HG03175 (cell line): ENCODE data around the gene MAML3.
A peak's percentile ranks its signal among the peaks of the same experiment; 100 is the strongest.

Experiments
- ATAC-seq: cut with Tn5 transposase; IDR thresholded peaks from one replicate; pipeline ENCODE4 v1.9.1; 2021; ENCODE audit warnings: mild to moderate bottlenecking, moderate library complexity; ENCODE audit not compliant: unreplicated experiment

Gene MAML3

DNA sequence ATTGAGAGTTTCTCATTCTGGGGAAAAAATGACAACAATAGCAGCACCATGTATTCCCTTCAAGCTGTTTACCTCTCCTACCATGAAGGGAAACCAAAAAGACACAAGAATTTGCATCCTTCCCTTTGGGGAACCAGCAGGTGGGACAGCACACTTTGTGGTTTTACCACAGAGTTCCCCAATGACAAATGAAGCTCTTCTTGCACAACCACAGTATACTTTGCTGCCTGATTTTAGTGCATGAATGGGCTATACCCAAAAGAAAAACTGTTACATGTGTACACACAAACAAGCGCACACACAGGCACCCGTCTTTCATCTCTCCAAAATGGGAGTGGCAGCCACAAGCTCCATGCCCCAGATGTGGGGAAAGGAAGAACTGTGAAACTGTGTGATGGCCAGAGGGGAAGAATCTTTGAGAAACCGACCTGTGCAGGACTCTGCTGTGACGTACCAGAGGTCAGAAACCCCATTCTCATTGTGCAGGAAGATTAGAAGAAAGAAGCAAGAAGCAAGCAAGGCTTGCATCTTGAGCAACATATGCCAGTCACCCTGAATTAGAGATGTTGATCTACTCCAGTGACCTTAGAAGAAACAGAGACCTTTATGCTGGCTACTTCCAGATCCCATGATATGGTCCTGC lies 2.7 kb upstream of the MAML3 start:
- peak; percentile 36 for ATAC-seq

DNA sequence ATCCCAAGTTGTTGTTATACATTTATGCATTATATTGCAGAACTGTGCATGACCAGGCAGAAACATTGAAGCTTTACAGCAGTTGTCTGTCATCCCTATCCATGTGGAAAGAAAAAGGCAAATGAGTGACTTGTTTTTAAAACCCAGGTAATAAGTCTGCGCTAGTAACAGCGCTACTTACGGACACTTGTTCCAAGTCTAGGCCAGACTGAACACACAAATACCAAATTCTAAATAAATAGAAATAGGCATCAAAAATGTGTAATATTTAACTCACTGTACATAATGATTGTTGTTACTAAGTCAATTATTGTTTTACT lies 548 bp upstream of the MAML3 start:
- ATAC-seq: no peak

DNA sequence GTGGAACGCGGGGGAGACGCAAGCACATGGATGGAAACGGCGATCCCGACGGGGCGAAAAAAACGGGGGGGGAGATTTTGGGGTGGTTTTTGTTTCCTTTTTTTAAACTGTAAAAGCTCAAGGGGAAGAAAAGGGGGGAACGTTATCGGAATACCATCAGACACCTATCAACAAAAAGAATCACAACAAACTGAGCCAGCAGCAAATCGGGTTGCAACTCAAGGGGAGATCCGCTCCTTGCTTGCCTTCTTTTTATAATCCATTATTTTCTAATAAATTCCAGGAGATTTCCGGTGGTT lies 616 bp downstream of the MAML3 start:
- ATAC-seq: no peak

DNA sequence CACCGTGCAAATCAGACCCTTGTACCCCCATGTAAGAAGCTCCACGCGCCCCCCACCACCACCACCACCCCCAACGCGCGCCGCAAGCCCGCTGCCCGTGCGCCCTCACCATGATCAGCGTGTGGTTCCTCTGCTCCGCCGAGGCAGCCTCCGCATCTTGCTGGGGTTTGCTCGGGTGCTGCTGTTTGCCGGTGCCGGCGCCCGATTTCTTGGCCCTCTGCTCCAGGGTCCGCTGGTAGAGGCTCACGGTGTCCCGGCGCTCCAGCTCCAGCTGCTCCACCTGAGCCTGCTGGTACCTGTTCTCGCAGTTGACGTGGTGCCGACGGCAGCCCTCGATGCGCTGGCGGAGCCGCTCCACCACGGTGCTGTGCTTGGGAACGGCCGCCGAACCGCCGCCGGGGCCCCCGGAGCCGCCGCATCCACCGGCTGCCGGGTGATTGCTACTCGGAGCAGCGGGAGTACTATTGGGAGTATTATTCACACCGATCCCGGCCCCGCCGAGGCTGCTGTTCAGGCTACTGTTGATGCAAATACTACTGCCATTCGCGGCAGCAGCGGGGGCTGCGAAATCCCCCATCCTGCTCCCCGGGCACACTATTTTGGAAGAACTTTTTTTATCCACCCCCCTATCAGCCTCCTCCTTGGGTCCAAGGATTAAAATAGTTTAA lies 1.1 kb downstream of the MAML3 start:
- ATAC-seq: no peak

DNA sequence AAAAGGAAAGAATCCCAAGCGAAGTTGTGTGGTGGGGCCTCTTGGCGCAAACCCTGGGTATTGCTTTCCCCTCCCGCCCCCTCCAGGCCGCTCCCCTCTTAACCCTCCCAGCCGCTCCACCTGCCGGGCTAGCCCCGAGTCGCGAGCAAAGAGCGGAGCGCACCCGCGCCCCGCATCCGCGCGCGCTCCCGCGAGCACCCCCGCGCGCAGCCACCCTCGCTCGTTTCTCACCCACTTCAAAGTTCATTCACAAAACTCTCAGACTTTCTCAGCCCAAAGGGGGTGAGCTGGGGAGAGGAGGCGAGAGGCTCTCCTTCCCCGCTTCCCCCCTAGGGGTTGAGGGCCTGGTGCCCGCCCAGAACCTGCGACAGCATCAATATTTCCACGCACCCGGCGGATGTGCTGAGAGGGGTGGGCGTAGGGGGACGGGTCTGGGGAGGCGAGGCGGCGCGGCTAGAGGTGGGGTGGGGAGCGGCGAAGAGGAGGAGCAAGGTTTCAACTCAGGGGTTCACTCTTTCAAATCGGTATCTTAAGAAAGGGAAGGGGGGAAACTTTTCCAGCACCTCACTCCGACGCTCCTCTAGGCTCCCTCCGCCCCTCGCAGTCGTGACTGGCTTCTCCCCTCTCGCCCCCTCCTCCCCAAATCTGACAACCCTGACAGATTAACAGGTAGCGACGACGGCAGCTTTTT lies 1.8 kb downstream of the MAML3 start:
- no peak for ATAC-seq

DNA sequence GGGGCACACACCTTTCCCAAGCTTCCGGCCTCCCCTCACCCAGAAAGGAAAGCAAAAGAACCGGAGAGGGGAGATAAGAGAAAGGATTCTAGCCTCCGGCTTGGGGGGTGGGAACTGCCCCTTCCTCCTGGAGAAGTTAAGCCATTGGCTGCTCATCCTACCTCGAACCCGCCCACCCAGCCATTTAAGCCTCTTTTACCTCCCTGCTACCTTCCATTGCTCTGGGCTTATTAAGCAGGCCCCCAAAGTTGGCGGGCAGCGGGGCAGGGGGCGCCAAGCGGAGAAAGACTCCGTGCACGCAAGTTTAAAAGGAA lies 2.3 kb downstream of the MAML3 start:
- ATAC-seq: no peak

DNA sequence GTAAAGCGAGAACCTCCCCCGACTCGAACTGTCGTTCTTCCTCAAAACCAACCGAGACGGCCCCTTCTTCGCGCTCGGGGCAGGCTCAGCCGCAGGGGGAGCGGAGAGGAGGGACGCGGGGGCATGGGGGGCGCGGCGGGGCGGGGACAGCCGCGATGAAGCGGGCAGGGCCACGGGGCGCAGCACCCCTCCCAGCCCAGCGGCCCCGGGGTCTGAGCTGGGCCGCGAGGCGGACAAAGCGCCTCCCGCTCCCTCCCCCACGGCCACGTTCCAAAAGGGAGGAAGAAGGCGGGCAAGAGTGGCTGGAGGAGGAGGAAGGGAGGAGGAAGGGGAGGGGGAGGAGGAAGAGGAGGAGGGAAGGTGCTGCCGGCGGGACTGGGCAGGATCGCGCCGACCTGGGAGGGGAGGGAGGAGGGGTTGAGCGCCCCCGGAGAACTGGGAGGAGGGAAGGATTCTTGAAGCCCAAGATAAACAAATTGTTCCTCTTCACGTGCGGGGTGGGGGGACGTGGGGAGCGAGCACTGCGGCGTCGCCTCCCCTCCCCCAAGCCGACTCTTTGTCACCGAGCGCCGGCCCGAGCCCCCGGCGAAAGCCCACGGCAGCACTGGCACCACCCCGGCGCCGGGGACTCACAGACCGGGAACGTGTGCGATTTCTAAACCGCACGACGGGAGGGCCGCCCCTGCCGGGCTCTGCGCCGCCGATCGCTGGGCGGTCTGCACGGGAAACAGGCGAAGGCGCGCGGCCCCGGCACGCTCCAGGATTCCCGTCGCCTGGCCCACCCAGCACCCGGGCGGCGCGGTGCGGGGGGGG lies 2.9 kb downstream of the MAML3 start:
- ATAC-seq: peak; percentile 40

DNA sequence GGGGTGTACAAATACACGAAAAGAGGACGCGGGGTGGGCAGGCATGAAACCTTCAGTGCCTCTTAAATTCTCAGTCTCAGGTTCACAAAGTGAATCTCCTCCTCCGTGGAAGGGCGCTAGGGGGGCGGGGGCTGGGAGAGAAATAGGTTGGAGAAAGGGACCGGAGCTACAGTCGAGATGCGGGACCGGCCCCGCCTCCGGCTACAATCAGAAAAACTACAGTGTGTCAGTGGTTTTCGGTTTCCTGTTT lies 3.4 kb downstream of the MAML3 start:
- ATAC-seq: no peak

DNA sequence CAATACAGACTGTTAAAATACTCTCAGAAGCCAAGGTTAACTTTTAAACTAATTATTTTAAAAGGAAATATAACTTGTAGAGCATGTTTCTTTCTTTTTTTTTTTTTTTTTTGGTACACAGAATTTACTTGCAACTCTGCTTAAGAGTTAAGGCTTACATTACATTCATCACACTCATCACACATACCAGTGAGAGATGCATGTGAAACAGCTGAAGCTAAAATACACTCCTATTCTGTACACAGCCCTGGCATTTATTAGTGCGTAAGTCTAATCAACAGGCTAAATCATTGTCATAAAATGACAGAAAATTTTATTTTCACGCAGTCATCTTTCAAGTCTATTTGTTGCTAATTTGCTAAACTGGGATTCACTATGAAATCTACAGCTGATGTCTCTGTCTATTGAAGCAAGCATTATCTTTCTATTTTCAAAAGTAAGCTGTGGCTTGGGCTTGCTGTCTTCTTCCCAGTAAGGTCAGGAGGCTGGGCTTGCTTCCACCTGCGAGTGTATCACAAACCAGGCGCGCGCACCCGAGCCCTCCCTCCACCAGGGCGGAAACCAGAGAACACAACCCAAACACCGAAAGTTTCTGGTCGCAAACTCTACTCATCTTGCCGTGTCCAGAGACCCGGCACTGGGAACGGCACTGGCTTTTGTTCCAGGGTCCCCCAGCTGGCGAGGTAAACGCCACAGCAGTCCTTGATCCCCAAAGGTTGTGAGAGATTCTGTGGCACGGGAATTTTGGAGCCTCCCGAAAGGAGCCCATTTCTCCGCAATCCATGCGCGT lies 3.9 kb downstream of the MAML3 start:
- no peak for ATAC-seq

DNA sequence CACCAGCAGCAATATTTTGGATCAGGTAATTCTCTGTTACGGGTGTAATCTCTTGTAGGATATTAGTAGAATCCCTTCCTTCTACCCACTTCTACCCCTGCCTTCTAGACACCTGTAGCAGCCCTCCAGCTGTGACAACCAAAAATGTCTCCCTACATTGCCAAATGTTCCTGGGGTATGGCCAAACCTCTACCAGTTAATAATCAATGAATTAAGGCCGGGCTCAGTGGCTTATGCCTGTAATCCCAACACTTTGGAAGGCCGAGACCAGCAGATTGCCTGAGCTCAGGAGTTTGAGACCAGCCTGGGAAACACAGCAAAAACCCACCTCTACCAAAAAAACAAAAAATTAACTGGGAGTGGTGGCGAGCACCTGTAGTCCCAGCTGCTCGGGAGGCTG lies 9.9 kb downstream of the MAML3 start:
- no peak for ATAC-seq

DNA sequence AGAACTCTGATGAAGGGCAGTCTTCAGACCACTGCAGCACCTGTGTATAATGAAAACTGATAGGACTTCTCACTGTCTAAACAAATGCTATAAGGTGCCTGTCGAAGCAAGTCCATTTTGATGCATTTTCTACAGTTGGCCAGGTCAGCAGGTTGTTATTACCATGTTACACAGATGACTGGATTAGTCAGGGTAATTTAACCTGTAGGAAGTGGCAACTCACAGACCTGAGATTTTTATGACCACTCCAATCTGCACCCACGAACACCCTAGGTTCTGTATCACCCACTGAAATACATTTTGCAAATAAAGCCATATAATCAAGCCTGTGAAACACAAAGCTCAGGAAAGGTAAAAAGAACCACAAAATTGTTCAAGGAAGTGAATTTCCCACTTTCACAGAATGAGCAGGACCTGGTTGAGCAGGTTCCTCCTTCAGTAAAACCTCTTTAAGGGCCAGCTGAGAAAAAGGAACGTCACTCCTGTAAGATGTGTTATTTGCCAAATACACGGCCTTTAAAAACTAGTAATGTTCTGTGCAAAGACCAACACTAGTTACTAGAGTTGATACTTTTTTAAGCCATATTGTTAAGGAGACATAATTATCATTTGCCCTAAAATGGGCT lies 12.7 kb downstream of the MAML3 start:
- no peak for ATAC-seq

DNA sequence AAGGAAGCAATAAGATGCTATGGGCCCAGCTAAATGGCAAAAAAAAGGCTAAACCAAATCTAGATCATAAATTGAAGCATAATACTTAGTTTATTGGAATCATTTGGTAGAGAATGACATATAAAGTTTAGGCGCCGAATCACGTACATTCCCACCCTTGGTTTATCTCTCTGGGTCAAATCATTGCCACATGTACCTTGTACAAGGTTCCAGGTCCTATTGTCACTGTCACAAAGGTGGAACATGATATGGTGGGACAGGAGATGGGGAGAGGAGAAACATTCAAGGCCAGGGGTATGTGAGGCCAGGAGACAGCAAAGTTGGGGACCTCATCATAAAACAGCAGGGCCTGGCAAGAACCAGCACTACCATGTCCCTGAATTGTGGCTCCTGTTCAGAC lies 13.4 kb downstream of the MAML3 start:
- ATAC-seq: no peak

DNA sequence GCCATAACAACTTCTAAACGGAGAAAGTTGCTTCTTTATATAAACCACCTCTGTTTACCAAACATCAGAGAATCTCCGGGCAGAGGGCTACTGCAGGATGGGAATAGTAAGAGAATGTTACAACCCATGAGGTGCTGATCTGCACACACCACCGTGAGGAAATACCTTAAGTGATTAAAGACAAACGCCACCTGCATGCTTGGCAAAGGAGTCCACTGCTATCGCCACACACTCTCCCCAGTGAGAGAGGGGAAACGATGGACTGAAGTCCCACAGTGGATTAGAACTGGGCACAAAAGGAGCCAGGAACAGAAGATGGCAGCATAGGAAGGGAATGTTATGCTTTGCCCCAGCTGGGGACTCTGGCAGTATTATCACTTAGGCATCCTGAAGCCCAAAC lies 15.6 kb downstream of the MAML3 start:
- no peak for ATAC-seq

DNA sequence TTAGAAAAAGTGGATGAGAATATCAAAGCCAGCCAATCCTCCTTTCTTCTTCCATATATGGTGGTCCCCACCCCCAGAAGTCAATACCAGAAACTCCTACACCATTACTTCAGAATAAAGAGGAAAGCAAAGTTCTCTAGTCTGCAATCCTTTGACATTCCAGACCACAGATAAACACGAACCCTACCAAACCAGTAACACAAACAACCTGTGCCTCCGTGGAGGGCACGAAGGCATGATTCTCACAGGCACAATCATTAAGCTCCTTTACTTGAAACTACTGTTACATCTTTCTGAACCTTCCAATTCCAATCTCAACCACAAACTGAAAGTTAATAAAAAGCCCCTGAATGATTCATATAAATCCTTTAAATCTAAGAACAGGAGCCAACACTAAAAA lies 16.3 kb downstream of the MAML3 start:
- ATAC-seq: no peak

DNA sequence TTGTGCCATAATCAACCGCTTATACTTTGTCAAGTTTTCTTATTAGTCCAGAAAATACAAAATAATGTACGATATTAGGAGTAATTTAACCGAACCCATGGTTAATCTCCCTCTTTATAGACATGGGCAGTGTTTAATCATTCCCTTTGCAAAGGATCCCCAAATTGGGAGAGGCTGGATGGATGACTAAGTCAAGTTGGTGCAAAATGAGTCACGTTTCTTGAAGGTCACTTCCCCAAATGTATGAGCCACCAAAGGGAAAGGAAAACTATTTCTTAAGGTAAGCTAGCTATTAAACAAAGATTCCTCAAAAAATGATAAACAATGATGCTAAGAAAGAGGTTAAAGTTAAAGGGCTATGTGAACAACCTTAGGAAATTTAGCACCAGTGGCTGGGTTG lies 17.5 kb downstream of the MAML3 start:
- ATAC-seq: no peak

DNA sequence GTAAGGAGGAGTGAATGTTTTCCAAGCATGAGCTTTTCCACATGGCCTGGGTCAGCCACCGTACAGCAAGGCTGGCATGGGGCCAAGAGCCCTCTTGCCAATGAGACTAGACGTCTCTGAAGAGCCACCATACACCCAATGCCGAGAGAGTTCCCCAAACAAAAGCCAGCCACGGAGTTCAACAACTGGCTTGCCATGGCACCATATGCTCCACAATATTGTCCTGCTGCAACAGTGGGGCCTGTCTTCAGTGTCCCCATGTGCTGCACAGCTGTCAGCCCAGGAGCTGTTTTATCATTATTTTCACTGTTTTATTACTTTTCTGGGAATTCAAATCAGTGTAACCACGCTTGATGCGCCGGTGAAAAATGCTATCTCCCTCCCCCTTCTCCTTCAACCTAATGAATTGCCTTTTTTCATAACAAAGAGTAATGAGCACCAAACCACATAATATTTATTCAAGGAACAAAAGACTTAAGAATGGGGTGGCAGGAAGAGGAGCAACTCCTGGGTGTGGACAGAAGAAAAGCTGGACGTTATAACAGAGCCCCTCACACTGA lies 18.4 kb downstream of the MAML3 start:
- no peak for ATAC-seq

DNA sequence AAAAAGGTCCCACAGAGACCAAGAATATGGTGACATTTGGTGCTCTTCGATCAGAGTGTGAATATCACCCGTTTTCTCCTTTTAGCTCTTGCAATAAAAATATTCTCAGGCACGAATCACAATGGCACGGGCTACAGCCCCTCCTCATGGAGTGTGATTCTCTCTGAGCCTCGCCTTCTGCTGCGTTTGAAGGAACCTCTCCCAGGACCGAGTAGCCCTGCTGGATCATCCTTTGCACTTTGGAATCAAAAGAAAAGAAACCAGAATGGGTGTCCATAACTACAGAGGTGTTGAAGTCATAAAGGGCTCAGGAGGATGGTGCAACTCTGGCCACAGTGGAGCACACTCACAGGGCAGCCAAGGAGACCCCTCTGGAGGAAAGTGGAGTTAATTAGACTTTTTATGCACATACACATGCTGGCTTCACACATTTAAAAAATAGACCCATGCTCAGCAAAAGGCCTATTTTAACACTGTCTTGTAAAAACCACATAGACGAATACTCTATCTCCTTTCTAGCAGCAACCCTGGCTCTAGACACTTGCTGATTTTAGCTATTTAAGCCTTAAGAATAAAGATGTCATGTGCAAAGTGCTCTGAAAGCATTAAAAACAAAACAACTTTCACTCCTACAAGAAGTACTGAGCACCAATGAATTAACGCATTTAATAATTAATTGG lies 19.1 kb downstream of the MAML3 start:
- no peak for ATAC-seq

DNA sequence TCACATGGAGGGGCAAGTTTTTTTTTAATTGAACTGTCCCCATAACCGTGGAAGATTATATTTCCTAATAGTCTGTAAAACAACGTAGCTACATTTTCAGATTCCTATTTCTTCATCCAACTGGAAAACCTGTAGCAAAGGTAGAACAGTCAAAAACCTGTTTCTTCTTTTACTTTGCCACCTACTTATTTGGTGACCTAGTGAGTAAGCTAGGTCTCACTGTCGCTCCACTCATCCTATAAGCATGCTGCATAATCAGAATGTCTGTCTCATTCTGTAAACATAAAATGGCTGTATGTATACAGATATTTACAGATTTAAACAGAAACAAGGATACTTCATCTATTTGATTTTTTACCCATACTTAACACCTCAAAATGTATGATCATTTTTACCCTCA lies 20.4 kb downstream of the MAML3 start:
- no peak for ATAC-seq

DNA sequence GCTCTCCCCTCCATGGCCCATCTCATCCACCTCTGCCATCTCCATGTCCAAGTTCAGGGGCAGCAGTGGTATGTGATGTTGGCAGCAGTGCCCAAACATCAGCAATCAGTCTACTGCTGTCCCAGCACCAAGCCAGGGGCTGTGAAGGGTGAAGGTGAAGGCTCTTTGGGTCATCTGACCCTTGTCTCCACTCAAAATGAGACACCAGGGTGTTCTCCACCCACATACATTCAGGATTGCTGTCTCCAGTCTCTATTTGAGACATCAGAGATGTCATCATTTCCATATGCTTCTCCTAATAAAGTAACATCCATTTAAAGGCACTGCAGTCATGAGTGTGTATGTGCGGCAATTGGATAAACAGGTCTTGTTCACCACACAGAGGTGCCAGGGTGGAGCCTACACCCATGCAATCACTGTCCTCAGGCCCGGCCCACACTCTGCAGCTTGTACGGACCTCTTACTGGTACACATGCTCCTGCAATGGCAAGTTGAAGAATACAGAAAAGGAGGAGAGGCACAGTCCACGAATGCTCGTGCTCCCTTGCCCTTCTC lies 22.2 kb downstream of the MAML3 start:
- no peak for ATAC-seq

DNA sequence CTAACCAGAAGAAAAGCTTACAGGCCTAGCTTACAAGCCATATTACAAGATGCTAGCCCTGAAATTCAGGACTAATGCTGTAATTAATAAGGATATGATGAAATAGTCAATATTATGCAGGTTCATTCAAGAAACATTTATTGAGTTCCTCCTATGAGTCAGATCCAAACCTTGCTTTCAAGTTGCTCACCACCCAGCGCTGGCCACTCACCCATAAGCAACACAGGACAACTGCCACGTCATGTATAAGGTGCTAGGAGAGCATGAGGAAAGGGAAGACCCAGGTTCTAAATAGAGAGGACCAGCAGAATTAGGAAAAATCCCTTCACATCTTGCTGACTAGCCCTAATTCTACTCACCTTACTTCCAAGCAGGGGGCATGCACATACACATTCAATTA lies 23.3 kb downstream of the MAML3 start:
- no peak for ATAC-seq
